ENCODE data around the gene FZD1.

FZD1 gene

GRCh38 chr7:91264924-91265681 is 870 bp downstream of the FZD1 start:
- DNase-seq (ENCODE audit: low spot score): peak; percentile 81

- DNase-seq (ENCODE audit: low spot score): peak; percentile 63
These were observed 1.4 kb downstream of the FZD1 start for GRCh38 chr7:91265693-91266066.

- DNase-seq (ENCODE audit: low spot score): peak; percentile 53
These were observed 1.9 kb downstream of the FZD1 start for GRCh38 chr7:91266067-91266688.

GRCh38 chr7:91266689-91267090 is 2.5 kb downstream of the FZD1 start:
- DNase-seq (ENCODE audit: low spot score): peak; percentile 35

GRCh38 chr7:91267171-91267955 is 3.1 kb downstream of the FZD1 start:
- peak; percentile 54 for DNase-seq (ENCODE audit: low spot score)

GRCh38 chr7:91270372-91270771 is 6.1 kb downstream of the FZD1 start:
- no peak for DNase-seq (ENCODE audit: low spot score)

GRCh38 chr7:91276909-91277308 is 12.7 kb downstream of the FZD1 start:
- DNase-seq (ENCODE audit: low spot score): no peak

- DNase-seq (ENCODE audit: low spot score): no peak
These were observed 16.0 kb downstream of the FZD1 start for GRCh38 chr7:91280185-91280584.

- no peak for DNase-seq (ENCODE audit: low spot score)
These were observed 16.4 kb downstream of the FZD1 start for GRCh38 chr7:91280604-91281003.

- DNase-seq (ENCODE audit: low spot score): peak; percentile 62
These were observed 21.6 kb downstream of the FZD1 start for GRCh38 chr7:91285696-91286355.

- no peak for DNase-seq (ENCODE audit: low spot score)
These were observed 22.2 kb downstream of the FZD1 start for GRCh38 chr7:91286432-91286831.

GRCh38 chr7:91287371-91288084 is 23.3 kb downstream of the FZD1 start:
- DNase-seq (ENCODE audit: low spot score): peak; percentile 39

- peak; percentile 46 for DNase-seq (ENCODE audit: low spot score)
These were observed 24.1 kb downstream of the FZD1 start for GRCh38 chr7:91288208-91288824.

GRCh38 chr7:91289633-91290254 is 25.5 kb downstream of the FZD1 start:
- DNase-seq (ENCODE audit: low spot score): peak; percentile 66

- DNase-seq (ENCODE audit: low spot score): no peak
These were observed 27.1 kb downstream of the FZD1 start for GRCh38 chr7:91291302-91291701.

- DNase-seq (ENCODE audit: low spot score): no peak
These were observed 27.7 kb downstream of the FZD1 start for GRCh38 chr7:91291902-91292301.

GRCh38 chr7:91292506-91292905 is 28.3 kb downstream of the FZD1 start:
- peak; percentile 50 for DNase-seq (ENCODE audit: low spot score)

GRCh38 chr7:91293136-91293535 is 28.9 kb downstream of the FZD1 start:
- no peak for DNase-seq (ENCODE audit: low spot score)

GRCh38 chr7:91293840-91294239 is 29.6 kb downstream of the FZD1 start:
- DNase-seq (ENCODE audit: low spot score): peak; percentile 49

GRCh38 chr7:91294639-91295220 is 30.5 kb downstream of the FZD1 start:
- DNase-seq (ENCODE audit: low spot score): no peak

All from kidney tubule cell (primary cell).